ENCODE measurements around the gene ATP6V0E1.

- TF ChIP-seq MXI1 (conservative IDR thresholded peaks at IDR 0.05; ENCODE audit: poor library complexity, severe bottlenecking), result no peak
- TF ChIP-seq EZH2 (IDR thresholded peaks at IDR 0.05; ENCODE audit: borderline replicate concordance, insufficient read depth, low read length, poor library complexity, severe bottlenecking), result no peak
These were observed 37.4 kb upstream of the ATP6V0E1 start for GRCh38 chr5:172946146-172946545.
